Mucosa of stomach (tissue), 1 donor: ENCODE data around the gene SKIDA1.

Experiments used
- H3K27me3 ChIP-seq: one replicate; pipeline ENCODE4 v1.7.0; 2013; ENCODE audit warnings: mild to moderate bottlenecking, low read length; ENCODE audit not compliant: control insufficient read depth, insufficient read depth
- H3K36me3 ChIP-seq: one replicate; pipeline ENCODE4 v1.7.0; 2013; ENCODE audit warnings: low read length; ENCODE audit not compliant: control insufficient read depth, insufficient read depth
- H3K4me1 ChIP-seq: one replicate; pipeline ENCODE4 v1.7.0; 2013; ENCODE audit warnings: mild to moderate bottlenecking, low read length; ENCODE audit not compliant: control insufficient read depth, insufficient read depth
- H3K4me3 ChIP-seq: one replicate; pipeline ENCODE4 v1.7.0; 2013; ENCODE audit warnings: low read length
- H3K9ac ChIP-seq: one replicate; pipeline ENCODE4 v1.7.0; 2013; ENCODE audit warnings: mild to moderate bottlenecking, low read length, moderate library complexity
- H3K9me3 ChIP-seq: one replicate; pipeline ENCODE4 v1.7.0; 2013; ENCODE audit warnings: mild to moderate bottlenecking, low read length, moderate library complexity; ENCODE audit not compliant: control insufficient read depth
- donor health status: Pancreatic carcinoma.

SKIDA1 gene

GRCh38 chr10:21512573-21513404 is 12.7 kb downstream of the SKIDA1 start:
- H3K4me3 ChIP-seq = no peak overlapping the region
- peaks cover 68% of the 10 kb centered on the region for H3K27me3 ChIP-seq
- H3K9me3 ChIP-seq = no peaks in the 10 kb centered on the region
- H3K9ac ChIP-seq = no peak overlapping the region
- peaks cover 11% of the 10 kb centered on the region for H3K4me1 ChIP-seq
- no peaks in the 10 kb centered on the region for H3K36me3 ChIP-seq

- Histone ChIP-seq H3K9ac (no peak overlapping the region), H3K27me3 (peaks cover 61% of the 10 kb centered on the region), H3K9me3 (no peaks in the 10 kb centered on the region), H3K4me1 (peaks cover 11% of the 10 kb centered on the region), H3K4me3 (no peak overlapping the region), H3K36me3 (no peaks in the 10 kb centered on the region)
Measured at GRCh38 chr10:21511946-21512572, 13.4 kb downstream of the SKIDA1 start.

GRCh38 chr10:21511095-21511570 is 14.3 kb downstream of the SKIDA1 start:
- Histone ChIP-seq H3K27me3 (peaks cover 56% of the 10 kb centered on the region), H3K4me1 (peaks cover 8% of the 10 kb centered on the region), H3K4me3 (no peak overlapping the region), H3K9me3 (no peaks in the 10 kb centered on the region), H3K36me3 (no peaks in the 10 kb centered on the region), H3K9ac (no peak overlapping the region)

GRCh38 chr10:21510241-21511094 is 15.0 kb downstream of the SKIDA1 start:
- H3K36me3 ChIP-seq = no peaks in the 10 kb centered on the region
- peaks cover 49% of the 10 kb centered on the region for H3K27me3 ChIP-seq
- no peak overlapping the region for H3K4me3 ChIP-seq
- H3K4me1 ChIP-seq = peaks cover 4% of the 10 kb centered on the region
- H3K9me3 ChIP-seq = no peaks in the 10 kb centered on the region
- no peak overlapping the region for H3K9ac ChIP-seq

- Histone ChIP-seq H3K27me3 (peaks cover 42% of the 10 kb centered on the region), H3K36me3 (no peaks in the 10 kb centered on the region), H3K9ac (no peak overlapping the region), H3K9me3 (no peaks in the 10 kb centered on the region), H3K4me1 (peaks cover 4% of the 10 kb centered on the region), H3K4me3 (no peak overlapping the region)
Measured at GRCh38 chr10:21509341-21510240, 15.9 kb downstream of the SKIDA1 start.

GRCh38 chr10:21508706-21509331 is 16.7 kb downstream of the SKIDA1 start:
- H3K27me3 ChIP-seq = peaks cover 40% of the 10 kb centered on the region
- peaks cover 4% of the 10 kb centered on the region for H3K4me1 ChIP-seq
- H3K36me3 ChIP-seq = no peaks in the 10 kb centered on the region
- no peaks in the 10 kb centered on the region for H3K9me3 ChIP-seq
- no peak overlapping the region for H3K9ac ChIP-seq
- H3K4me3 ChIP-seq = no peak overlapping the region

- H3K4me3 ChIP-seq = no peak overlapping the region
- H3K4me1 ChIP-seq = peaks cover 4% of the 10 kb centered on the region
Measured at GRCh38 chr10:21507150-21507549, 18.3 kb downstream of the SKIDA1 start.

GRCh38 chr10:21506351-21506750 is 19.1 kb downstream of the SKIDA1 start:
- Histone ChIP-seq H3K4me3 (no peak overlapping the region), H3K9me3 (no peaks in the 10 kb centered on the region), H3K36me3 (no peaks in the 10 kb centered on the region), H3K9ac (no peak overlapping the region), H3K4me1 (peaks cover 4% of the 10 kb centered on the region), H3K27me3 (peaks cover 37% of the 10 kb centered on the region)

More at GRCh38 chr10:21507150-21507549, 18.3 kb downstream of the SKIDA1 start:
- Histone ChIP-seq H3K36me3 (no peaks in the 10 kb centered on the region), H3K9ac (no peak overlapping the region), H3K27me3 (peaks cover 38% of the 10 kb centered on the region), H3K9me3 (no peaks in the 10 kb centered on the region)

- H3K36me3 ChIP-seq = no peaks in the 10 kb centered on the region
- no peak overlapping the region for H3K9ac ChIP-seq
- no peaks in the 10 kb centered on the region for H3K9me3 ChIP-seq
- peaks cover 4% of the 10 kb centered on the region for H3K4me1 ChIP-seq
- H3K27me3 ChIP-seq = peaks cover 39% of the 10 kb centered on the region
- no peak overlapping the region for H3K4me3 ChIP-seq
Measured at GRCh38 chr10:21505711-21506278, 19.7 kb downstream of the SKIDA1 start.

GRCh38 chr10:21503542-21503941 is 21.9 kb downstream of the SKIDA1 start:
- Histone ChIP-seq H3K9ac (no peak overlapping the region), H3K36me3 (no peaks in the 10 kb centered on the region), H3K4me1 (no peaks in the 10 kb centered on the region), H3K27me3 (peaks cover 47% of the 10 kb centered on the region), H3K4me3 (no peak overlapping the region), H3K9me3 (no peaks in the 10 kb centered on the region)
